Measurements from ENCODE around the gene SPRY1. TPM values are rescaled to one million over a fixed set of nuclear protein-coding genes. Genes with fewer than 3 reads are reported as not detected.

The SPRY1 gene
- total and polyA plus RNA-seq, 2 experiments from 2014 or later = 1.3 to 3.9 TPM

DNA sequence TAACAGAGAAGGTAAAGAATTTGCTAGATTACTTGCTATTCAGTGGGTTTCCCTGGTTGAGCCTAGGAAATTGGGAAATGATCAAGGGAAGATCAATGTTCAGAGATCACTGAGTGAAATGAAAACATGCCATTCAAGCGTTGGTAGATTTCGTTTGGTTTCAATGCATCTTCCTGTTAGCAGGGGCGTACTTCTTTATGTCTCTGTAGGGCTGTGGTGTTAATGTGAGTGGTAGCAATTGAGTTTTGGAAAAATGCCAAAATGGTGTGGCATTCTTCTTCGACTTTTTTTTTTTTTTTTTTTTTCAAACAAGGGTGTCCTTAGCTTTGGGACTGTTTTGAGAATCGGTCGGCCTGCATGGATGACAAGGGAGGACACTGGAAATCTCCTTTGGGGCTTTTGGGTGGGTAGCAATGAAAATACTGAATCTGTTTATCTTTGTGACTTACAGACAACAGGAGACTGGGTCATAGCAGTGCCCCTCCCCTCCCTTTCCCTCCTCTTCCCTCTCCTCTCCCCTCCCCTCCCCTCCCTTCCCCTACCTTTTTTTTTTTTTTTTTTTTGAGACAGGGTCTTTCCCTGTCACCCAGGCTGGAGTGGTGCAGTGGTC, 50.4 kb downstream of the SPRY1 start:
- WGBS, 2 experiments (ENCODE audit: low coverage in 1 of 2, low lambda C conversion rate in 2 of 2, missing lambda C conversion rate in 2 of 2) = 75% methylated on average over 6 of the region's 6 CpGs
- H3K9me2 ChIP-seq (ENCODE audit: insufficient read depth) = no peaks in the 10 kb centered on the region
- TF ChIP-seq EZH2phosphoT487 (IDR thresholded peaks at IDR 0.05; ENCODE audit: insufficient read depth, low read depth) (no peak), EZH2 (IDR thresholded peaks at IDR 0.05; ENCODE audit: insufficient read depth, poor library complexity, severe bottlenecking) (no peak)
- no peaks in the 10 kb centered on the region for H3K4me1 ChIP-seq (ENCODE audit: insufficient read depth)
- H3K27me3 ChIP-seq (replicated peaks; ENCODE audit: insufficient read depth) = no peaks in the 10 kb centered on the region
- H3K9ac ChIP-seq = no peak overlapping the region
- H3K27ac ChIP-seq = no peak overlapping the region
- H3K9me3 ChIP-seq (ENCODE audit: low read depth) = no peaks in the 10 kb centered on the region
- in situ Hi-C loops (cut with MboI) = no loop called here
- H3K4me3 ChIP-seq = no peak overlapping the region
- no peak for DNase-seq
- H3K79me2 ChIP-seq (ENCODE audit: insufficient read depth) = no peaks in the 10 kb centered on the region
- H3K36me3 ChIP-seq (ENCODE audit: low read depth) = no peaks in the 10 kb centered on the region
- H3K4me2 ChIP-seq (ENCODE audit: unreplicated experiment) = no peak overlapping the region
- H4K20me1 ChIP-seq (ENCODE audit: insufficient read depth) = no peaks in the 10 kb centered on the region
- H2AFZ ChIP-seq = no peak overlapping the region
- no peaks in the 10 kb centered on the region for H3F3A ChIP-seq (ENCODE audit: insufficient read depth)

DNA sequence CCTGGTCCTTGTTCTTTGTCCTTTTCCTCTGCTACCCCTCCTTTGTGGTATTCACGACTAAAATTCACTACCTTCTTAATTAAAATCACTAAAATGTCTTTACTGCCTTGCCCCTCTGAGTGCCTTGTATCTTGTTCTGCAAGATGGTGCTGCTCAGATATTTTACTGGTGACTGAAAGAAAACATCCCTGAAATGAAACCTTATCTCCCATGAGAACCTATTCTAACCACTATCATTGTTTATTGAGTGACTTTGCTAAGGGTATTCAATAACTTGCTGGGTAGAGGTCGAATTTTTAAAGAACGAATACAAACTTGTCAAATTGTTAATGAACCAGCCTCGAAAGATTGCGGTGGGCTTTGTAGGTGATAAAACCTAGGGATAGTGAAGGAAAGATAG, 52.8 kb downstream of the SPRY1 start:
- WGBS, 2 experiments (ENCODE audit: low coverage in 1 of 2, low lambda C conversion rate in 2 of 2, missing lambda C conversion rate in 2 of 2) = 86 to 87% methylated on average over 5 of the region's 5 CpGs
- Histone ChIP-seq H3K27me3 (replicated peaks; ENCODE audit: insufficient read depth) (no peaks in the 10 kb centered on the region), H3K4me1 (ENCODE audit: insufficient read depth) (peaks cover 12% of the 10 kb centered on the region), H3K9ac (no peak overlapping the region), H3K27ac (no peak overlapping the region), H3K36me3 (ENCODE audit: low read depth) (no peaks in the 10 kb centered on the region), H2AFZ (no peak overlapping the region), H3K9me3 (ENCODE audit: low read depth) (no peaks in the 10 kb centered on the region), H4K20me1 (ENCODE audit: insufficient read depth) (no peaks in the 10 kb centered on the region), H3F3A (ENCODE audit: insufficient read depth) (peaks cover 9% of the 10 kb centered on the region; the same call in 1 of the 2 replicates), H3K9me2 (ENCODE audit: insufficient read depth) (no peaks in the 10 kb centered on the region), H3K4me2 (ENCODE audit: unreplicated experiment) (no peak overlapping the region), H3K79me2 (ENCODE audit: insufficient read depth) (no peaks in the 10 kb centered on the region), H3K4me3 (no peak overlapping the region)
- in situ Hi-C loops (cut with MboI) = no loop called here
- TF ChIP-seq EZH2 (IDR thresholded peaks at IDR 0.05; ENCODE audit: insufficient read depth, poor library complexity, severe bottlenecking) (no peak), EZH2phosphoT487 (IDR thresholded peaks at IDR 0.05; ENCODE audit: insufficient read depth, low read depth) (no peak)
- no peak for DNase-seq

GRCh38 chr4:123449780-123450179, 53.2 kb downstream of the SPRY1 start:
- Histone ChIP-seq H2AFZ (no peak overlapping the region), H3K36me3 (ENCODE audit: low read depth) (no peaks in the 10 kb centered on the region), H3K9ac (no peak overlapping the region), H3K9me3 (ENCODE audit: low read depth) (no peaks in the 10 kb centered on the region), H3K27me3 (replicated peaks; ENCODE audit: insufficient read depth) (no peaks in the 10 kb centered on the region), H3K27ac (no peak overlapping the region), H3K4me1 (ENCODE audit: insufficient read depth) (peaks cover 12% of the 10 kb centered on the region), H3K79me2 (ENCODE audit: insufficient read depth) (no peaks in the 10 kb centered on the region), H3K4me3 (no peak overlapping the region), H4K20me1 (ENCODE audit: insufficient read depth) (no peaks in the 10 kb centered on the region), H3F3A (ENCODE audit: insufficient read depth) (peaks cover 9% of the 10 kb centered on the region; the same call in 1 of the 2 replicates), H3K9me2 (ENCODE audit: insufficient read depth) (no peaks in the 10 kb centered on the region), H3K4me2 (ENCODE audit: unreplicated experiment) (no peak overlapping the region)
- DNase-seq = peak; percentile 20
- in situ Hi-C loops (cut with MboI) = no loop called here
- TF ChIP-seq EZH2phosphoT487 (IDR thresholded peaks at IDR 0.05; ENCODE audit: insufficient read depth, low read depth) = peak; percentile 97
- TF ChIP-seq EZH2 (IDR thresholded peaks at IDR 0.05; ENCODE audit: insufficient read depth, poor library complexity, severe bottlenecking) = no peak
- 4 to 6% methylated on average over 1 of the region's 1 CpG for WGBS, 2 experiments (ENCODE audit: low coverage in 1 of 2, low lambda C conversion rate in 2 of 2, missing lambda C conversion rate in 2 of 2)

DNA sequence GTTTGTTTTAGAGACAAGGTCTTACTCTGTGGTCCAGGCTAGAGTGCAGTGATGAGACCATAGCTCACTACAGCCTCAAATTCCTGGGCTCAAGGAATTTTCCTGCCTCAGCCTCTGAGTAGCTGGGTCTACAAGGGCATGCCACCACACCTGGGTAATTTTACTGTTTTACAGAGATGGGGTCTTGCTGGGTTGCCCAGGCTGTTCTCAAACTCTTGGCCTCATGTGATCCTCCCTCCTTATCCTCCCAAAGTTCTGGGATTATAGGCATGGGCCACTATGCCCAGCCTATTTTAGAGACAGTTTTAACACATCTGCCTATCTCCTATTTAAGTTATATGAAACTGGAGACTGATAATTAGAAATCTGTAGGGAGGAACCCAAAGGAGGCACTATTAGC, 53.8 kb downstream of the SPRY1 start:
- Histone ChIP-seq H3K36me3 (ENCODE audit: low read depth) (no peaks in the 10 kb centered on the region), H3K27ac (no peak overlapping the region), H3K9me3 (ENCODE audit: low read depth) (no peaks in the 10 kb centered on the region), H3K79me2 (ENCODE audit: insufficient read depth) (no peaks in the 10 kb centered on the region), H3K4me1 (ENCODE audit: insufficient read depth) (peaks cover 12% of the 10 kb centered on the region), H4K20me1 (ENCODE audit: insufficient read depth) (no peaks in the 10 kb centered on the region), H3K27me3 (replicated peaks; ENCODE audit: insufficient read depth) (no peaks in the 10 kb centered on the region), H2AFZ (no peak overlapping the region), H3K4me3 (no peak overlapping the region), H3F3A (ENCODE audit: insufficient read depth) (peaks cover 9% of the 10 kb centered on the region; the same call in 1 of the 2 replicates), H3K9ac (no peak overlapping the region), H3K9me2 (ENCODE audit: insufficient read depth) (no peaks in the 10 kb centered on the region), H3K4me2 (ENCODE audit: unreplicated experiment) (no peak overlapping the region)
- in situ Hi-C loops (cut with MboI) = no loop called here
- no peak for DNase-seq
- TF ChIP-seq EZH2phosphoT487 (IDR thresholded peaks at IDR 0.05; ENCODE audit: insufficient read depth, low read depth) = no peak
- TF ChIP-seq EZH2 (IDR thresholded peaks at IDR 0.05; ENCODE audit: insufficient read depth, poor library complexity, severe bottlenecking) = no peak

DNA sequence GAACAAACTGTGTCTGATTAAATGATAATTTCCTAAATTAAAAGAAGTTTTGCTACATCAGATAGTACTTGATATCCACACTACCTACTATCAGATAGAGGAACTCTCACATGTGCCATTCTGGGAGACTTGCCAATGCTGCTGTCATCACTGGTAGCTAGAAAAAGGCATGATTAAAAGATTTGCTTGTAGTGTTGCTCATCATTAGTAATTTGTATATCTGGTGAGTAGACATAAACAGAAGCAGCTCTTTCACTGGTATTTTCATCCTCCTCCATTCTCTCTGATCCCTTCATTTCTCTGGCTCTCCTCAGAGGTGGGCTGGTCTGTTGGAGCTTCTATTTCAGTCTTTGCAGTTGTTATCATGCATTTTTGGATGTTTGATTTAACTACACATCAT, 56.0 kb downstream of the SPRY1 start:
- Histone ChIP-seq H3K4me2 (ENCODE audit: unreplicated experiment) (peak overlapping the region; percentile 69), H3K9me2 (ENCODE audit: insufficient read depth) (no peaks in the 10 kb centered on the region)

More for the DNA sequence above, 56.0 kb downstream of the SPRY1 start:
- Histone ChIP-seq H3K27me3 (replicated peaks; ENCODE audit: insufficient read depth) (no peaks in the 10 kb centered on the region), H3K4me1 (ENCODE audit: insufficient read depth) (peaks cover 12% of the 10 kb centered on the region), H3K79me2 (ENCODE audit: insufficient read depth) (no peaks in the 10 kb centered on the region), H3K9ac (no peak overlapping the region), H3F3A (ENCODE audit: insufficient read depth) (peaks cover 9% of the 10 kb centered on the region; the same call in 1 of the 2 replicates), H3K27ac (peak overlapping the region; percentile 8; the same call in 1 of the 2 replicates), H2AFZ (no peak overlapping the region), H4K20me1 (ENCODE audit: insufficient read depth) (no peaks in the 10 kb centered on the region), H3K36me3 (ENCODE audit: low read depth) (no peaks in the 10 kb centered on the region), H3K4me3 (no peak overlapping the region), H3K9me3 (ENCODE audit: low read depth) (no peaks in the 10 kb centered on the region)
- TF ChIP-seq EZH2 (IDR thresholded peaks at IDR 0.05; ENCODE audit: insufficient read depth, poor library complexity, severe bottlenecking) = no peak
- peak; percentile 91; the same call in 1 of the 2 replicates for TF ChIP-seq EZH2phosphoT487 (IDR thresholded peaks at IDR 0.05; ENCODE audit: insufficient read depth, low read depth)
- DNase-seq = peak; percentile 87
- in situ Hi-C loops (cut with MboI) = no loop called here

Measured in GM23248 (cell line).